Choroid plexus epithelial cell (primary cell): ENCODE results near the gene GPR107.

Source experiments
- DNase-seq: peaks from one replicate; pipeline ENCODE4 v3.0.0-alpha.2; 2010; ENCODE audit warnings: low read depth
- H3K4me3 ChIP-seq: 2 replicates; pipeline ENCODE4 v1.5.1; 2011; ENCODE audit warnings: low read depth, mild to moderate bottlenecking, control low read depth, low read length, moderate library complexity
- CTCF ChIP-seq: conservative IDR thresholded peaks from 2 replicates; pipeline ENCODE4 v1.5.1; 2011; ENCODE audit warnings: low read depth, mild to moderate bottlenecking, control low read depth, inconsistent platforms, low read length, moderate library complexity

The GPR107 gene

GRCh38 chr9:130049431-130050210, 4.1 kb upstream of the GPR107 start:
- no peak overlapping the region for H3K4me3 ChIP-seq
- no peak for TF ChIP-seq CTCF
- no peak for DNase-seq

GRCh38 chr9:130050462-130050861, 3.2 kb upstream of the GPR107 start:
- H3K4me3 ChIP-seq = no peak overlapping the region
- no peak for TF ChIP-seq CTCF

GRCh38 chr9:130051855-130052254, 1.9 kb upstream of the GPR107 start:
- no peak overlapping the region for H3K4me3 ChIP-seq
- TF ChIP-seq CTCF = no peak
- no peak for DNase-seq

More at GRCh38 chr9:130050462-130050861, 3.2 kb upstream of the GPR107 start:
- DNase-seq = no peak

- peak overlapping the region; percentile 90 for H3K4me3 ChIP-seq
- DNase-seq = no peak
- TF ChIP-seq CTCF = no peak
These were observed 600 bp upstream of the GPR107 start for GRCh38 chr9:130053109-130053503.

GRCh38 chr9:130054325-130054786, 650 bp downstream of the GPR107 start:
- H3K4me3 ChIP-seq = peak overlapping the region; percentile 90
- no peak for TF ChIP-seq CTCF
- no peak for DNase-seq

- no peak for DNase-seq
- TF ChIP-seq CTCF = no peak
- H3K4me3 ChIP-seq = peak overlapping the region; percentile 90
These were observed 1.1 kb downstream of the GPR107 start for GRCh38 chr9:130054820-130055219.

GRCh38 chr9:130058154-130058553, 4.4 kb downstream of the GPR107 start:
- DNase-seq = peak; percentile 33
- H3K4me3 ChIP-seq = no peak overlapping the region
- TF ChIP-seq CTCF = peak; percentile 44
